Cardiac ventricle fibroblast (primary cell): ENCODE results near the gene MRPS11. TPM values are rescaled to one million over a fixed set of nuclear protein-coding genes. Genes with fewer than 3 reads are reported as not detected.

Source experiments
- total RNA-seq: library from RNA; depleted of rRNA; stranded (reverse); fragments of >200 nt; gene quantifications from 2 replicates; pipeline ENCODE4 v1.2.3, GENCODE V29; 2015

The MRPS11 gene
- 19.2 and 29.4 TPM in 2 replicates for total RNA-seq

GRCh38 chr15:88467073-88467934 is at the start of gene MRPS11, which contains the start of gene MRPL46:
Gene MRPS11 (plus strand): TSS chr15:88467708. CDS start chr15:88467718, 10 bp downstream.
Gene MRPL46 (minus strand): TSS chr15:88467388. CDS start chr15:88467377, 11 bp downstream.

Other genes starting within 250 kb of the MRPS11 start
- gene NTRK3, start 211.0 kb upstream of the MRPS11 start, total RNA-seq = 1.6 and 2.0 TPM in 2 replicates
- gene MRPL46, start 320 bp upstream of the MRPS11 start, total RNA-seq = 8.0 and 18.1 TPM in 2 replicates
- gene DET1, start 79.0 kb downstream of the MRPS11 start, total RNA-seq = 5.1 and 6.1 TPM in 2 replicates
- gene AEN, start 153.6 kb downstream of the MRPS11 start, total RNA-seq = 15.1 and 19.4 TPM in 2 replicates
- gene ISG20, start 171.3 kb downstream of the MRPS11 start, total RNA-seq = 3.8 and 8.2 TPM in 2 replicates